Mesendoderm (in vitro differentiated cells): ENCODE measurements around the gene SLC25A44.

Experiments used
- DNase-seq: peaks from one replicate; pipeline ENCODE4 v3.0.0; 2013
- H2AK5ac ChIP-seq: 2 replicates; pipeline ENCODE4 v1.6.1; 2013; ENCODE audit warnings: low read length, inconsistent platforms
- H2BK120ac ChIP-seq: 2 replicates; pipeline ENCODE4 v1.6.1; 2013; ENCODE audit warnings: low read depth, mild to moderate bottlenecking, low read length, moderate library complexity, mixed read lengths
- H2BK15ac ChIP-seq: replicated peaks from 2 replicates; pipeline ENCODE4 v1.6.1; 2013; ENCODE audit warnings: low read depth, mild to moderate bottlenecking, moderate library complexity
- H2BK5ac ChIP-seq: 2 replicates; pipeline ENCODE4 v1.6.1; 2013; ENCODE audit warnings: low read length, inconsistent platforms
- H3K18ac ChIP-seq: 2 replicates; pipeline ENCODE4 v1.6.1; 2013; ENCODE audit warnings: mild to moderate bottlenecking, low read length, mixed read lengths
- H3K23ac ChIP-seq: one replicate; pipeline ENCODE4 v1.6.1; 2013; ENCODE audit warnings: low read length
- H3K27ac ChIP-seq: 2 replicates; pipeline ENCODE4 v1.5.1; 2013; ENCODE audit warnings: low read depth, mild to moderate bottlenecking, inconsistent platforms, low read length, moderate library complexity
- H3K27me3 ChIP-seq: 2 replicates; pipeline ENCODE4 v1.6.1; 2013; ENCODE audit warnings: low read length, control low read depth, mild to moderate bottlenecking, inconsistent platforms; ENCODE audit not compliant: insufficient read depth, poor library complexity
- H3K36me3 ChIP-seq: 2 replicates; pipeline ENCODE4 v1.6.1; 2013; ENCODE audit warnings: low read length, inconsistent platforms; ENCODE audit not compliant: control insufficient read depth, insufficient read depth
- H3K4ac ChIP-seq: one replicate; pipeline ENCODE4 v1.6.1; 2013; ENCODE audit warnings: low read depth, mild to moderate bottlenecking, low read length, moderate library complexity
- H3K4me1 ChIP-seq: 2 replicates; pipeline ENCODE4 v1.6.1; 2013; ENCODE audit warnings: low read depth, low read length, inconsistent platforms; ENCODE audit not compliant: control insufficient read depth
- H3K4me2 ChIP-seq: 2 replicates; pipeline ENCODE4 v1.6.1; 2013; ENCODE audit warnings: low read length
- H3K4me3 ChIP-seq: 2 replicates; pipeline ENCODE4 v1.5.1; 2013; ENCODE audit warnings: mild to moderate bottlenecking, low read length
- H3K56ac ChIP-seq: one replicate; pipeline ENCODE4 v1.6.1; 2013; ENCODE audit warnings: low read length
- H3K79me1 ChIP-seq: 2 replicates; pipeline ENCODE4 v1.6.1; 2013; ENCODE audit warnings: low read length, inconsistent platforms
- H3K79me2 ChIP-seq: 2 replicates; pipeline ENCODE4 v1.6.1; 2013; ENCODE audit warnings: mild to moderate bottlenecking, low read length; ENCODE audit not compliant: control insufficient read depth, insufficient read depth
- H3K9ac ChIP-seq: 2 replicates; pipeline ENCODE4 v1.6.1; 2013; ENCODE audit warnings: low read length, inconsistent platforms
- H4K5ac ChIP-seq: one replicate; pipeline ENCODE4 v1.6.1; 2013; ENCODE audit warnings: low read length
- H4K8ac ChIP-seq: one replicate; pipeline ENCODE4 v1.6.1; 2013; ENCODE audit warnings: low read depth, mild to moderate bottlenecking, control low read depth, low read length, moderate library complexity
- WGBS: extraction: QIAGEN DNeasy Blood & Tissue Kit; methylation state at CpG from one replicate; pipeline ENCODE4 v1.1.7; 2013; ENCODE audit warnings: low lambda C conversion rate, missing lambda C conversion rate; ENCODE audit not compliant: insufficient coverage; ENCODE audit errors: extremely low coverage; 5-methylcytosine and 5-hydroxymethylcytosine counted together

The SLC25A44 gene

GRCh38 chr1:156153362-156153761, 40.5 kb upstream of the SLC25A44 start, which contains the start of gene SEMA4A:
Gene SEMA4A (plus strand): TSS chr1:156153585. CDS start chr1:156154579, 994 bp downstream.
- H3K4me1 ChIP-seq = peaks cover 13% of the 10 kb centered on the region
- no peak within 1 kb of the TSS for H2BK5ac ChIP-seq
- peak within 1 kb of the TSS; percentile 51 for H3K56ac ChIP-seq
- H2AK5ac ChIP-seq = peak within 1 kb of the TSS; percentile 20
- no peak within 1 kb of the TSS for H3K4ac ChIP-seq
- H3K27ac ChIP-seq = no peak within 1 kb of the TSS
- no peak within 1 kb of the TSS for H4K8ac ChIP-seq
- H3K9ac ChIP-seq = no peak within 1 kb of the TSS
- H3K79me2 ChIP-seq = no peaks in the 10 kb centered on the region
- no peak within 1 kb of the TSS for H3K4me3 ChIP-seq
- H3K23ac ChIP-seq = no peak within 1 kb of the TSS
- H3K18ac ChIP-seq = no peak within 1 kb of the TSS
- H3K79me1 ChIP-seq = no peaks in the 10 kb centered on the region
- no peak within 1 kb of the TSS for H4K5ac ChIP-seq
- no peak within 1 kb of the TSS for H2BK15ac ChIP-seq
- no peaks in the 10 kb centered on the region for H3K36me3 ChIP-seq
- H2BK120ac ChIP-seq = no peak within 1 kb of the TSS
- no CpG with 5 or more reads among the region's 10 CpGs for WGBS
- H3K27me3 ChIP-seq = no peaks in the 10 kb centered on the region
- no peak within 1 kb of the TSS for H3K4me2 ChIP-seq
- DNase-seq = no peak

DNA sequence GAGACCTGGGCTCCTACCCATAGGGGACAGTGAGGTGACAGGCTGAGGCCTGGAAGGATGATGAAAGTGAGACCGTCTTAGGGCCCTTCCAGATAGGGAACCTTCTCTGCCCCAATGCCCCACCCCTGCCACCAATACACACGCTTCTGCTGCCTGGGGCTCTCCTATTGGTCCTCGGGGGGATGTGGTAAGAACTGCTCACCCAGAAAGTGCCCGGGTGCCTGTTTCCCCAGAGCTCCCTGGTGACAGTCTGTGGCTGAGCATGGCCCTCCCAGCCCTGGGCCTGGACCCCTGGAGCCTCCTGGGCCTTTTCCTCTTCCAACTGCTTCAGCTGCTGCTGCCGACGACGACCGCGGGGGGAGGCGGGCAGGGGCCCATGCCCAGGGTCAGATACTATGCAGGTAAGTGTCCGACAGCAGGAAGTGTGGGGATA, 39.6 kb upstream of the SLC25A44 start:
- Histone ChIP-seq H3K4me1 (peaks cover 13% of the 10 kb centered on the region), H3K27ac (no peak overlapping the region), H3K27me3 (no peaks in the 10 kb centered on the region), H4K5ac (no peak overlapping the region), H3K36me3 (no peaks in the 10 kb centered on the region), H3K23ac (no peak overlapping the region), H2BK5ac (no peak overlapping the region), H3K79me1 (no peaks in the 10 kb centered on the region), H3K4me2 (no peak overlapping the region), H3K56ac (peak overlapping the region; percentile 51), H3K4ac (no peak overlapping the region), H3K79me2 (no peaks in the 10 kb centered on the region), H4K8ac (no peak overlapping the region), H2BK15ac (no peak overlapping the region), H3K4me3 (no peak overlapping the region), H3K18ac (no peak overlapping the region), H2AK5ac (no peak overlapping the region), H2BK120ac (no peak overlapping the region), H3K9ac (no peak overlapping the region)
- DNase-seq = no peak
- WGBS = no CpG with 5 or more reads among the region's 11 CpGs

DNA sequence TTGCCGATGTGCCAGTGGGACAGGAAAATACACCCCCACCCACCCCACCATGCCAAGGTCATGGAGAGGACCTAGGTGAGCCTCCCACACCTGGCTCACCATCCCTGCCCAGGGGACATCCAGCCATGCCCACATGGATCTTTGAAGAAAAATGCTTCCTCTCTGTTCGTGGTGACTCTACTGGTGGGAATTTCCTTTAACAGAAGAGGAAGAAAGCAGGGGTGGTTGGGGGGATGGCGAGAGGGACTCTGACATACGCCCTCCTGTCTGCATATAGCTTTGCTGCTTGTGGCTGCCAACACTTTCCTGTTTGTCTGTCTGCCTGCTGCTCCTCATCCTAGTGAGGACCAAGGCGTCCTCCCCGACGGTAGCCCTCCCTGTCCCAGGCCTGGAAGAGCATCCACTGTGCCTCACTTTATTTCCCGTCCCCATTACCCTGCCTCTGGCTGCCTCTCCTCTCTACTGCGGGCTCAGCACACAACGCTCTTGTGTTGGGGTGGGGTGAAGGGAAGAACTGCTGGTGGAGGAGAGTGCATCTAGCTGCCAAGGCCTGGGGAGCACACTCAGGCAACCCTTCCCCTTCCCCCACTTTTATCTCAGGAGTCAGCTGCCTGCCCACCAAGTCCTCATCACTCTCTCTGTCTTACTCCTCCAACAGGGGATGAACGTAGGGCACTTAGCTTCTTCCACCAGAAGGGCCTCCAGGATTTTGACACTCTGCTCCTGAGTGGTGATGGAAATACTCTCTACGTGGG, 38.0 kb upstream of the SLC25A44 start:
- Histone ChIP-seq H2BK120ac (no peak overlapping the region), H3K18ac (no peak overlapping the region), H3K4ac (no peak overlapping the region), H3K36me3 (no peaks in the 10 kb centered on the region), H3K27ac (no peak overlapping the region), H3K79me1 (no peaks in the 10 kb centered on the region), H3K23ac (peak overlapping the region; percentile 94), H3K27me3 (no peaks in the 10 kb centered on the region), H3K56ac (peak overlapping the region; percentile 25), H3K4me1 (peaks cover 7% of the 10 kb centered on the region), H4K8ac (no peak overlapping the region), H2BK5ac (peak overlapping the region; percentile 31), H2AK5ac (peak overlapping the region; percentile 18), H3K4me3 (no peak overlapping the region), H2BK15ac (no peak overlapping the region), H3K79me2 (no peaks in the 10 kb centered on the region), H4K5ac (no peak overlapping the region), H3K4me2 (no peak overlapping the region), H3K9ac (peak overlapping the region; percentile 1)
- WGBS = no CpG with 5 or more reads among the region's 12 CpGs
- DNase-seq = no peak

- Histone ChIP-seq H3K4me2 (no peak overlapping the region), H3K36me3 (no peaks in the 10 kb centered on the region), H3K4me1 (peaks cover 6% of the 10 kb centered on the region), H4K5ac (no peak overlapping the region), H3K18ac (no peak overlapping the region), H3K79me1 (no peaks in the 10 kb centered on the region), H2AK5ac (no peak overlapping the region), H2BK120ac (no peak overlapping the region), H3K79me2 (no peaks in the 10 kb centered on the region), H3K9ac (no peak overlapping the region), H3K27me3 (no peaks in the 10 kb centered on the region), H3K23ac (no peak overlapping the region), H3K4ac (no peak overlapping the region), H4K8ac (no peak overlapping the region), H2BK15ac (no peak overlapping the region), H3K4me3 (no peak overlapping the region), H3K56ac (no peak overlapping the region), H3K27ac (no peak overlapping the region), H2BK5ac (no peak overlapping the region)
- no peak for DNase-seq
- WGBS = no CpG with 5 or more reads among the region's 3 CpGs
These were observed 36.4 kb upstream of the SLC25A44 start for GRCh38 chr1:156157506-156157905.

DNA sequence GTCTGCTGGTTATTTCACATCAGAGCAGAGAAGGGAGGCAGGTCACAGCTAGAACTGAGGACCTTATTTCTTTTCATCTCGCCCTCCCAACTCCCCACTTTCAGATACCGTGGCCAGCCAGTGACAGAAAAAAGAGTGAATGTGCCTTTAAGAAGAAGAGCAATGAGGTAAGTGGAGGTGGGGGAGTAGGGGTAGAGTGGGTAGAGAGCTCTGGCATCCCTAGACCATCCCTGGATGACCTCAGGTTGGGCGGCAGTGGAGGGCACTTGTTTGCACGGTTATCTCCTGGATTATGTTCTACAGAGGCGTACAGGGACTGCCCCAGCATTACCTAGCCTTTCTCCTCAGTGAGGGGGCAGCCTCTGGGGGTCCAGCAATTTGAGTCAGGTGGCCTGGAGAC, 35.9 kb upstream of the SLC25A44 start:
- peaks cover 4% of the 10 kb centered on the region for H3K4me1 ChIP-seq
- no peak overlapping the region for H2BK15ac ChIP-seq
- H3K27ac ChIP-seq = no peak overlapping the region
- H3K4me2 ChIP-seq = no peak overlapping the region
- no peak overlapping the region for H4K5ac ChIP-seq
- DNase-seq = no peak
- H2BK120ac ChIP-seq = no peak overlapping the region
- H2AK5ac ChIP-seq = no peak overlapping the region
- no peak overlapping the region for H3K4ac ChIP-seq
- no peaks in the 10 kb centered on the region for H3K79me1 ChIP-seq
- H3K23ac ChIP-seq = no peak overlapping the region
- no peak overlapping the region for H3K18ac ChIP-seq
- H3K79me2 ChIP-seq = no peaks in the 10 kb centered on the region
- no CpG with 5 or more reads among the region's 5 CpGs for WGBS
- no peak overlapping the region for H3K4me3 ChIP-seq
- H3K56ac ChIP-seq = no peak overlapping the region
- H3K27me3 ChIP-seq = no peaks in the 10 kb centered on the region
- no peak overlapping the region for H4K8ac ChIP-seq
- no peak overlapping the region for H3K9ac ChIP-seq
- no peaks in the 10 kb centered on the region for H3K36me3 ChIP-seq
- no peak overlapping the region for H2BK5ac ChIP-seq
